Prostate gland (tissue), 2 donors: ENCODE data around the gene VPS37B.

Experiments
- CTCF ChIP-seq, 4 experiments: fragments of 200-600 bp in 2 of 4; fragments of 450-650 bp in 2 of 4; sonication (generic) in 2 of 4; IDR thresholded peaks; 1 replicate in 3 of 4; 2 replicates in 1 of 4; pipeline ENCODE4 v1.5.1; 2016 to 2019; ENCODE audit warnings: antibody characterized with exemption in 4 of 4, mild to moderate bottlenecking in 2 of 4, moderate library complexity in 2 of 4
- POLR2A ChIP-seq: fragments of 450-650 bp; IDR thresholded peaks from one replicate; pipeline ENCODE4 v1.6.1; 2016; ENCODE audit warnings: antibody characterized with exemption, mild to moderate bottlenecking
- POLR2AphosphoS5 ChIP-seq: sonication (generic); formaldehyde crosslinking; IDR thresholded peaks from one replicate; pipeline ENCODE4 v1.6.1; 2017; ENCODE audit warnings: antibody characterized with exemption

GRCh38 chr12:122873540-122873939 lies 22.4 kb downstream of the VPS37B start:
- no peak for TF ChIP-seq CTCF (IDR thresholded peaks at IDR 0.05)
- TF ChIP-seq POLR2AphosphoS5: no peak
- no peak for TF ChIP-seq POLR2A
